ENCODE data around the gene MARK3. TPM values are rescaled to one million over a fixed set of nuclear protein-coding genes. Genes with fewer than 3 reads are reported as not detected.

The MARK3 gene
- total RNA-seq, 2 experiments from 2014 or later: 107 TPM

- ChIA-PET POLR2A (no interaction called here), CTCF (interaction anchor here (0.6 to 3.8 kb wide), 5 partner anchors 26 to 47 kb away, joined by 3 to 22 read pairs (median 6); no protein-coding TSS in a partner anchor)
- ATAC-seq (ENCODE audit: poor library complexity): peak; percentile 88
- H3K27ac ChIP-seq (ENCODE audit: low read depth in 1 of 2, low read length in 2 of 2): no peak overlapping the region
- intact Hi-C loops (cut with DNase I, micrococcal nuclease): loop anchor here (1.0 to 5.0 kb wide), 4 partner anchors 29 to 442 kb away; no protein-coding TSS in a partner anchor
- H3K4me3 ChIP-seq (ENCODE audit: low read length): no peak overlapping the region
- no peak overlapping the region for H3K4me3 Mint-ChIP-seq
- no peaks in the 10 kb centered on the region for H3K36me3 ChIP-seq (ENCODE audit: insufficient read depth, low read length)
- no peaks in the 10 kb centered on the region for H3K4me1 Mint-ChIP-seq (ENCODE audit: low read depth)
- no peak overlapping the region for H3K27ac Mint-ChIP-seq
- no peaks in the 10 kb centered on the region for H3K27me3 Mint-ChIP-seq
- no peaks in the 10 kb centered on the region for H3K9me3 ChIP-seq (ENCODE audit: control insufficient read depth in 1 of 2, insufficient read depth in 1 of 2, low read length in 2 of 2)
- H3K27me3 ChIP-seq (ENCODE audit: control insufficient read depth in 1 of 2, insufficient read depth in 2 of 2, low read length in 2 of 2): peaks cover 3 to 8% of the 10 kb centered on the region in 2 experiments
- TF ChIP-seq CTCF (IDR thresholded peaks at IDR 0.05): peak; percentile 92
- peak; percentile 59 to 85 (median 71) for DNase-seq
- H3K4me1 ChIP-seq (ENCODE audit: insufficient read depth, low read length): peaks cover 8% of the 10 kb centered on the region
- H3K36me3 Mint-ChIP-seq (ENCODE audit: low read depth): no peaks in the 10 kb centered on the region
- no peaks in the 10 kb centered on the region for H3K9me3 Mint-ChIP-seq
Observed at GRCh38 chr14:103546652-103547454, 161.6 kb downstream of the MARK3 start.

- DNase-seq: no peak
- Histone ChIP-seq H3K4me1 (ENCODE audit: insufficient read depth, low read length) (peaks cover 8% of the 10 kb centered on the region), H3K27me3 (ENCODE audit: control insufficient read depth in 1 of 2, insufficient read depth in 2 of 2, low read length in 2 of 2) (peaks cover 0 to 3% of the 10 kb centered on the region in 2 experiments), H3K36me3 (ENCODE audit: insufficient read depth, low read length) (no peaks in the 10 kb centered on the region), H3K9me3 (ENCODE audit: control insufficient read depth in 1 of 2, insufficient read depth in 1 of 2, low read length in 2 of 2) (no peaks in the 10 kb centered on the region), H3K27ac (ENCODE audit: low read depth in 1 of 2, low read length in 2 of 2) (no peak overlapping the region), H3K4me3 (ENCODE audit: low read length) (no peak overlapping the region)
- ChIA-PET POLR2A (no interaction called here), CTCF (interaction anchor here (0.8 to 3.8 kb wide), 4 partner anchors 26 to 48 kb away, joined by 3 to 22 read pairs (median 6); no protein-coding TSS in a partner anchor)
- Mint-ChIP-seq H3K27ac (no peak overlapping the region), H3K36me3 (ENCODE audit: low read depth) (no peaks in the 10 kb centered on the region), H3K4me3 (no peak overlapping the region), H3K4me1 (ENCODE audit: low read depth) (no peaks in the 10 kb centered on the region), H3K9me3 (no peaks in the 10 kb centered on the region), H3K27me3 (no peaks in the 10 kb centered on the region)
- no peak for TF ChIP-seq CTCF (IDR thresholded peaks at IDR 0.05)
- intact Hi-C loops (cut with DNase I, micrococcal nuclease): loop anchor here (2.0 to 5.0 kb wide), 2 partner anchors 440 to 443 kb away; no protein-coding TSS in a partner anchor
- ATAC-seq (ENCODE audit: poor library complexity): no peak
Observed at GRCh38 chr14:103547455-103547940, 162.3 kb downstream of the MARK3 start.

GRCh38 chr14:103547941-103548462 lies 162.8 kb downstream of the MARK3 start:
- no peaks in the 10 kb centered on the region for H3K9me3 ChIP-seq (ENCODE audit: control insufficient read depth in 1 of 2, insufficient read depth in 1 of 2, low read length in 2 of 2)
- no peak for DNase-seq
- no peaks in the 10 kb centered on the region for H3K4me1 Mint-ChIP-seq (ENCODE audit: low read depth)
- no peaks in the 10 kb centered on the region for H3K36me3 Mint-ChIP-seq (ENCODE audit: low read depth)
- ATAC-seq (ENCODE audit: poor library complexity): no peak
- POLR2A ChIA-PET: no interaction called here
- CTCF ChIA-PET: interaction anchor here (2.2 to 3.8 kb wide), 2 partner anchors 27 to 29 kb away, joined by 7 to 22 read pairs; no protein-coding TSS in a partner anchor
- no peak overlapping the region for H3K27ac Mint-ChIP-seq
- no peak overlapping the region for H3K27ac ChIP-seq (ENCODE audit: low read depth in 1 of 2, low read length in 2 of 2)
- H3K4me3 ChIP-seq (ENCODE audit: low read length): no peak overlapping the region
- H3K9me3 Mint-ChIP-seq: no peaks in the 10 kb centered on the region
- no peaks in the 10 kb centered on the region for H3K27me3 ChIP-seq (ENCODE audit: control insufficient read depth in 1 of 2, insufficient read depth in 2 of 2, low read length in 2 of 2)
- intact Hi-C loops (cut with DNase I, micrococcal nuclease): loop anchor here (2.0 to 5.0 kb wide), 2 partner anchors 441 to 443 kb away; no protein-coding TSS in a partner anchor
- H3K27me3 Mint-ChIP-seq: no peaks in the 10 kb centered on the region
- no peak for TF ChIP-seq CTCF (IDR thresholded peaks at IDR 0.05)
- no peak overlapping the region for H3K4me3 Mint-ChIP-seq
- no peaks in the 10 kb centered on the region for H3K36me3 ChIP-seq (ENCODE audit: insufficient read depth, low read length)
- peaks cover 8% of the 10 kb centered on the region for H3K4me1 ChIP-seq (ENCODE audit: insufficient read depth, low read length)
